GM21515 (cell line): Measurements from ENCODE around the gene NKAIN4.

Experiments
- ATAC-seq: cut with Tn5 transposase; IDR thresholded peaks from one replicate; pipeline ENCODE4 v1.9.1; 2021; ENCODE audit not compliant: unreplicated experiment

Gene NKAIN4

GRCh38 chr20:63274381-63275228 is 20.3 kb upstream of the NKAIN4 start:
- ATAC-seq = no peak

DNA sequence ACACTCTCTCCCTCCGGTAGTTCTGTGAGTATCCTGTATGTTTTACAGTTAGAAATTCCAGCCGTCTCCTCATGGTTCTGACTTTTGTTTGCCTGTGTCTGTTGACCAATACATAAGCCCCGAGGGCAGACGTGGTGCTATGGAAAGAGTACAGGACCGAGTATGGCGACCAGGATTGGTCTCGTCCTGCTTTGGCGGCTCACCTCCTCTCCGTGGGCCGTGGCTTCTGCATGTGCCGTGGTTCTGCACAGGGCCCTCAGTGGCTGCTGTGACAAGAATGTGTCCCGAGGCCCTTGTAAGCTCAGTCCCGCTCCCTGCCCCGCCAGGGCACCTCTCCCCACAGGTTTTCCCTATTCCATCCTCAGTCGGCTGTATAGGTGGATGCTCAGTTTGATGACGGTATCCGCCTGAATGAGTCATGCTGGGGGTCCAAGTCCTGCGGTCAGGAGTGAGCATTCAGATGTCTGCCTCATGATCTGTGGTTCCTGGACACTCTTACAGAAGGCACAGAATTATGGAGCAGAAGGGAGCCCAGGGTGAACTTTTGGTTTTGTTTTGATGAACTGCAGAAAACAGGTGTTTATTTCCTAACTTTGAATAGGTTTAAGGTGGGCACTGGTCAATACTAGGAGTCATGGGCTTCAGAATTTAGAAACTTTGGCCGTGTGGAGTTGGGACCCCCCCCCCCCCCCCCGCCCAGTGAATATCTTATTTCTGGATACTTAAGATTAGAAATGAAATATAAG is 19.5 kb upstream of the NKAIN4 start:
- ATAC-seq = no peak

DNA sequence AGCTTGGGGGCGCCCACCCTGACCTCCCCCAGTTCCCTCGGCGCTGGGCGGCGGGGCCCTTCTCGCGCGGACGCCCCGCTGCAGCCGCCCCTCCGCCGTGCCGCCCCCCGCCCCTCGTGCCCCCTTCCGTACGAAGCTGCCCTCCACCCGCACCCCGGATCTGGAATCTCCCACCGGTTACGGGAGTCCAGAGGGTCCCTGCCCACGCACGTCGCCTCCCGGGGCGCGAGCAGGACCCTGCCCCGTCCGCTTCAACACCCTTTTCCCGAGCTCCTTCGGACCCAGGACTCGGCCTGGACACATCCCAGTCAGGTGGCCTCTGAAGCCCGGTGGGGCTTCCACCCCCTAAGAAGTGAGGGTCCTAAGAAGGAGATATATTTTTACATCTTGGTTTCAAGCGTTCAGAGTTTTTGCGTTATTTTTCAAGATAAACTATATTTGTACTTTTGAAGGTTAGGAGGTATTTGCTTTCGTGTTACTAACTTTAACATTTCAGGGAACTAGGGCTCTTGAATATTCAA is 18.9 kb upstream of the NKAIN4 start:
- no peak for ATAC-seq

GRCh38 chr20:63272105-63273058 is 18.1 kb upstream of the NKAIN4 start, which contains the start of gene ARFGAP1:
TSS of gene ARFGAP1 (plus strand) at chr20:63272813. CDS start at chr20:63275581, 2,768 bp downstream.
- ATAC-seq = peak; percentile 82

DNA sequence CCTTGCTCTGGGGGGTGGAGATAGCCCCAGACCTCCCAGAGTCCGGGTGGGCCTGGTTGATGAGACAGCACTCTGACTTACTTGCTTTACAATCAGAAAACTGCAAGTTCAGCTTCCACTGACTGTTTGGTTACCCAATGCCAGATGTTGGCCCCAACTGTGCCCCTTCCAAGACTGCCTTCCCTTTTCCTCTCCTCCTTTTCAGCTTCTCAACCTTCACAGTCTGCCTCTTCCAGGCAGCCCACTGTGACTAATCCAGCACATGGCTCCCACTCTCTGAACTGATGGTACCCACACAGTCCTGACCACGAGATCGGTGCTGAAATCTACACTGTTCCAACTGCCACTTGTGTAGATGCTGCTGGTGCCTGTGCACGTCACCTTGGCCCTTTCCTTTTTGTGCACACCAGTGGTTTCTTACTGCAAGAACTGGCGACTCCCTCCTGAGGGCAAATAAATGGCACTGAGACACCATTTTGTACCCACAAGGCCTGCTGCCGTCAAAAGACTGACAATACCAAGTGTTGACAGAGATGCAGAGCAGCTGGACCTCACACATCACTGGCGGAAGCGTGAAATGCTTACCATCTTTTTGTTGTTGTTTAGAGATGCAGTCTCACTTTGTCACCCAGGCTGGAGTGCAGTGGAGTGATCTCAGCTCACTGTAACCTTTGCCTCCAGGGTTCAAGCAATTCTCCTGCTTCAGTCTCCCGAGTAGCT is 16.5 kb upstream of the NKAIN4 start:
- ATAC-seq = no peak

GRCh38 chr20:63269724-63270123 is 15.5 kb upstream of the NKAIN4 start:
- ATAC-seq = no peak

DNA sequence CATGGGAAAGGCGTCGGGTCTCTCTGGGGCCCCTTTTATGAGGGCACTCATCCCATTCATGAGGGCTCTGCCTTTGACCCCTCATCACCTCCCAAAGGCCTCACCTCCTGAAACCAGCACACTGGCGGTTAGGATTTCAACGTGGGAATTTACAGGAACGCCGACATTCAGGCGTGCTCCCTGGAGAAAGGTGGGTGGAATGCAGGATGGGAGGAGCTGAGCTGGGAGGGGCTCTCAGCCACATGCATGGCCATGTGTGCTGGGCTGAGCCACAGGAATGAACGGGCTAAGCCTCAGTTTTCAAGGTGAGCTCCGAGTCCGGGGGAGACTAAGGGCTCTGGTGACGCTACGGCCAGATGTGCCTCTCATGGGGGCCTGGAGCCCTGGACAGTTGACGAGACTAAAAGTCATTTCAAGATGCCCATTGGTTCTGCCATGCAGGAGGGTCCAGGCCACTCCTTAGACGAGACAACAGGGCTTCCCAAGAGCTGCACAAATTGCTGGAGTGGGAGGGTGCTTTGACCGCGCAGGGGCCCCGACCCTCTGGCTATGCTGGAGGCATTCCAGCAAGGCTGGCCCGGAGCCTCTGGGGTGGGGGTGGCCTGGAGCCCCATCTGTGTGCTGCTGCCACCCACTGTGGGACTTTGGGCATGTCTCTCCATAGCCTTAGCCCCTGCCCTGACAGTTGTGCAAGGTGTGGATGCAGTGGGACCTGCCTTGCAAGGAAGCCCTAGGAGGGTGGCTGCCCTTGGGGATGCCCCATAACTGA is 14.6 kb upstream of the NKAIN4 start:
- no peak for ATAC-seq

GRCh38 chr20:63268256-63268655 is 14.0 kb upstream of the NKAIN4 start:
- no peak for ATAC-seq

GRCh38 chr20:63267691-63268090 is 13.4 kb upstream of the NKAIN4 start:
- no peak for ATAC-seq

DNA sequence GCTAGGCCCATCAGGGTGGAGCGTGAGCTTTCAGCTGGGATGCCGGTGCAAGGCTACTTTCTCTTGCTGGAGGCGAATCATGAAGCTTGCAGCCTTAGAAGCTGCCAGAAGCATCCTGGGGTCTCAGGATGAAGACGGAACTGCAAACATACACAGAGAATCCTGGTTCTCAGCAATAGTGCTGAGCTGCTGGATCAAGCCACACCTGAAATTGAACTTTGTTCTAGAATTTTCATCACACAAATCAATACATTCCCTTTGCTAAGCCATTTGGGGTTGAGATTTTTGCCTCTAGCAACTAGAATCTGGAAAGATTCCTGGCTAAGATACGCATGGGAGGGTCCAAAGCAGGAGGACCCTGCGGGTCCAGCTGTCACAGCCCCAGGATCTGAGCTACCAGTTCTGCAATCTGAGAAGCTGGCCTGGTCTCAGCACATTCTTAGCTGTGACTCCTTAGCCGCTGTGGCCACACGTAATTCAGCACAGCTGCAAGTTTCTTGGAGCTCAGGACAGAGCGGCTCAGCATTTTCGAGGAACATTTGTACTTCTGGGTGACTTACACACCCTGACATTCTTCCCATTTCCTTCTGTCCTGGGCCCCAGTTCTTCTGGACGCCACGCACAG is 11.7 kb upstream of the NKAIN4 start:
- ATAC-seq = no peak

DNA sequence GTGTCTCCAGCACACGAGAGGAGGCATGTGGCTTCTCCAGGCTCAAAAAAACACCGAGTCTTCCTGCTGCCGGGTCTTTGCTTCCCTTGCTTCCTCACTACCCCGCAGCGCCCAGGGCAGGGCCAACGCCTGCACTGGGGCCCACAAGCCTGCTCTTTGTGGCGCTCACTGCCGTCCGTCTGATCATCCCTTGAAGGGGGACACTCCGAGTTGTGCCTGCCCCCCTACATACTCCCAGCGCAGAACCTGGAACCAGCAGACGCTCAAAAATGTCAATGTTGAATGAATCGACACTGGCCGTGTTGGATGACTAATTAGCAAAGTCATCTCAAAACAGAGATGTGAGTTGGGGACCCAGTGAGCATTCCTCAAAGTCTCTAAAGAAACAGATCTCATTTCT is 10.3 kb upstream of the NKAIN4 start:
- no peak for ATAC-seq

GRCh38 chr20:63264000-63264399 is 9.7 kb upstream of the NKAIN4 start:
- no peak for ATAC-seq

DNA sequence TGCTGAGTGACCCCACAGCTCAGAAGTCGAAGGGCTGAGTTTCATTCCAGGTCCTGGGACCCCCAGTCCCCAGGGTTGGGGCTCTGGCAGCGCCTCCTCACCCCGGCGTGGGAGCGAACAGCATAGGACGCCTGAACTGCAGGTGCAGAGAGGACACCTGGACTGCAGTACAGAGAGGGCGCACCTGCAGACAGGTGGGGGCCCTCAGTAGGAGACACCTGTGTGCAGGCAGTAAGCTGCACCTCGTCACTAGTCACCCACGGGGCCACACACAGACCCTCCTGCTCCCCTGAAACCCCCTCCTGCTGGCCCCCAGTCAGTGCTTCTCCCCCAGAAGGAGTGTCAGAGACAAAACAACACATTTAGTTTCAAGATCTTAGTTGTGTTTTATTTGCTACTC is 8.6 kb upstream of the NKAIN4 start:
- ATAC-seq = no peak

DNA sequence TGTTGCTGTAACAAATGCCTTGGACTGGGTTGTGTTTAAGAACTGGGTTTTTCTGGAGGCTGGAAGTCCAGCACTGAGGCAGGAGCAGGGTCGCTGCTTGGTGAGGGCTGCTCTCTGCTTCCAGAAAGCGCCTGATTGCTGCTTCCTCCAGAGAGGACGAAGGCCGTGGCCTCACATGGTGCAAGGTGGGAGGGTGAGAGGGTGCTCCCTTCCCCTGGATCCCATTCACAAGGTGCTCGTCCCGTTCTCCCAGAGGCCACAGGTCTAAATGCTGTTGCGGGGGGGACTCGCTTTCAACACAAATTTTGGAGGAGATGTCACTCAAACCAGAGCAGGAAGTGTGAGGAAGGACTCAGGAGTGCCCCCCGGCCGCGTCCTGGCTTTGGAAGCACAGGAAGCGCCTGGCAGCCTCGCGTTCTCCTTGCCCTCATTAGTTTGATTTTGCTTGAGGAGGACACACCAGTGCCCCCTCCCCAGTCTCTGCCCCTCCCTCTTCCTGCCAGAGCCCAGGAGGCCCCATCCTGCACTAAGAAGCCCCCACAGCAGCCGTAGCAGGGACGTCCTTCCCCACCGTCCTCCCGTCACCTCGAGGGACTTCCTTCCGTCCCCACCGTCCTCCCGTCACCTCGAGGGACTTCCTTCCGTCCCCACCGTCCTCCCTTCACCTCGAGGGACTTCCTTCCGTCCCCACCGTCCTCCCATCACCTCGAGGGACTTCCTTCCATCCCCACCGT is 7.7 kb upstream of the NKAIN4 start:
- no peak for ATAC-seq

DNA sequence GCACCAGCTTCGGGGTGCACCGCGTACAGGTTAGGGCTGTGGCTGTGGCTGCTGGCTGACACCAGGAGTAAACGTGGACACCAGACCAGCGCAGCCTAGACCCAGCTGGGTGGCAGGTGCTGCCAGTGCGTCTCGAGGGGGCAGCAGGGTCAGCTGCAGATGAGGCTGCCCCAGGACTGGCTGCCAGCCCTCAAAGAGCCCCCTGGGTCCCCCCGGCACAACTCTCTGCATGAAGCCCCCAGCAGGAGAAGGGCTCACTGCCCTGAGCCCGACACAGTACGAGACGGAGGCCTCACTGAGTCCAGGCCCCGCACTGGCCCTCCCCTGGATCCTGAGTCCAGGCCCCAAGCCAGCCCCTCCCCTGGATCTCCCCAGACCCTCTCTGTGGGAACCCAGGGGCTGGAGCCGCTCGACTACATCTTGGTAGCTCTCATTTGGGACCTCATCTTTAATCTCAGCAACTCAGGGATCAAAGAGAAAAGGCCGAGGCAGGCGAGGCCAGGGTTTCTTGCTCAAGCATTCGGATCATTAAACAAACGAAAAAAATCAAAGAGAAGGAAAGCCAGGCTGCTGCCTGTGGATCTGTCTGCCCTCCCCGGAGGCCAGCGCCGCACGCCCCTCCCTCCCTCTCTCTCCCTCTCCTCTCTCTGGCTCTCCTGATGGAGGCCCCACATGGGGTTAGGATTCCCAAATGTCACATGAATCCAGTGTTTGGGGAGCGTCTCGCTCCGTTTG is 7.0 kb upstream of the NKAIN4 start:
- ATAC-seq = no peak

GRCh38 chr20:63260521-63260920 is 6.3 kb upstream of the NKAIN4 start:
- no peak for ATAC-seq

DNA sequence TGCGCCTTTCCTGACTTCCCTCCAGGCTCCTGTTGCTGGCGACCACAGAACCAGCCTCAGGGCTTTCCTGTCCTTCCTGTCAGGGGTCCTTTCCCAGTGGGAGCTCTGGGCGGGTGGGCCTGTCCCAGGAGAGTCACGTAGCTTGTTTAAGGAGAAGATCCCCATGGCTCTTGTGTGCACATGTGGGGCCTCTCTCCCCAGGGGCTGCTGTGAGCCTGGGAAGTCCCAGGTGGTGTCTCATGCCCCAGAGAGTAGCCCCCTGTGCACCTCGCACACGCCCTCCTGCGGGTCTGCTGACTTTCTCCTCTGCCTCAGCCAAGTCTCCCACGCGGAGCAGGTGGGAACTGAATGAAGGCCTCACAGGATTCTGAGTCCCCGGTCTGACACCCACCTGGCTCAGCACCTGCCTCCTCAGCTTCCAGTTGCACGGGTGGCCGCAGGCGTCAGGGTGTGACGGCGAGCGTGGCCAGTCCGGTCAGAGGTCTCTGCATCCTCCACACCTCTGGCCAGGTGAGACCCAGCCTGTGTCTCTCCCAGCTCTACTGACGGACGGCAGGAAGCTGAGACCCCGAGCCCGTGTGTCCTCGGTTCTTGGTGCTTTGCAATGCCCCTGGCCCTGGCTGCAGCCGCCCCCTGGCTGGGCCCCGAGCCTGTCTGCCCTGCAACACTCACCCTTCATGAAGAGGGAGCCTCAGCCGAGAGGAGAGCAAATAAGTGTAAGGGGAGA is 5.6 kb upstream of the NKAIN4 start:
- ATAC-seq = no peak
